ENCODE results near the gene SLC5A2. TPM values are rescaled to one million over a fixed set of nuclear protein-coding genes. Genes with fewer than 3 reads are reported as not detected.

The SLC5A2 gene
- polyA plus RNA-seq, 2 of the 4 experiments (the other 2 are of a cell fraction): 0.09 to 0.46 TPM

DNA sequence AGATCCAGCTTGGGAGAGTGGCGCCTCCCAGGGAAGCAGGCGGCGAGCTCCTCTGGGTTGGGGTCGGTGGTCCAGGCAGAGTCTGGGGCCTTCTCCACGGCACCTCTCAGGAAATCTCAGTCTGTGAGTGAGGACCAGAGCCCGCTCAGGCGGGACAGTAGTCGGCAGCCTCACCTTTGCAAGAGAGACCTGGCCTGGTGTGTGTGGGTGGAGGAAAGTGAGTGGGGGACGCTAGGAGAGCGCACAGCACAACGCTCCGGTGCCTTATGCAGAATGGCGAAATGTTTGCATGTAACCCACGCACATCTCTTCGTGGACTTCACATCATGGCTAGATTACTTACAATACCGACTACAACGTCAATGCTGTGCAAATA lies 47.0 kb downstream of the SLC5A2 start:
- FAIRE-seq (no peak), DNase-seq (ENCODE audit: low read depth in 1 of 2, low spot score in 1 of 2) (no peak), ATAC-seq (peak; percentile 37 to 55; a peak in 5 of 6 replicates)
- Histone ChIP-seq H3K4me2 (peak overlapping the region; percentile 69), H3K4me3 (peak overlapping the region; percentile 26; the same call in 1 of the 3 replicates), H3K27ac (no peak overlapping the region), H3K4me1 (no peaks in the 10 kb centered on the region), H3K9me3 (peaks cover 6% of the 10 kb centered on the region; the same call in 2 of the 3 replicates)
- ChIA-PET CTCF (interaction anchor here (1.6 kb wide), 1 partner anchor 339 kb away, joined by 5 read pairs; no protein-coding TSS in a partner anchor), POLR2A (no interaction called here)
- 23% methylated on average over 14 of the region's 17 CpGs for WGBS (ENCODE audit: missing lambda C conversion rate)
- TF ChIP-seq, protein P1, sequence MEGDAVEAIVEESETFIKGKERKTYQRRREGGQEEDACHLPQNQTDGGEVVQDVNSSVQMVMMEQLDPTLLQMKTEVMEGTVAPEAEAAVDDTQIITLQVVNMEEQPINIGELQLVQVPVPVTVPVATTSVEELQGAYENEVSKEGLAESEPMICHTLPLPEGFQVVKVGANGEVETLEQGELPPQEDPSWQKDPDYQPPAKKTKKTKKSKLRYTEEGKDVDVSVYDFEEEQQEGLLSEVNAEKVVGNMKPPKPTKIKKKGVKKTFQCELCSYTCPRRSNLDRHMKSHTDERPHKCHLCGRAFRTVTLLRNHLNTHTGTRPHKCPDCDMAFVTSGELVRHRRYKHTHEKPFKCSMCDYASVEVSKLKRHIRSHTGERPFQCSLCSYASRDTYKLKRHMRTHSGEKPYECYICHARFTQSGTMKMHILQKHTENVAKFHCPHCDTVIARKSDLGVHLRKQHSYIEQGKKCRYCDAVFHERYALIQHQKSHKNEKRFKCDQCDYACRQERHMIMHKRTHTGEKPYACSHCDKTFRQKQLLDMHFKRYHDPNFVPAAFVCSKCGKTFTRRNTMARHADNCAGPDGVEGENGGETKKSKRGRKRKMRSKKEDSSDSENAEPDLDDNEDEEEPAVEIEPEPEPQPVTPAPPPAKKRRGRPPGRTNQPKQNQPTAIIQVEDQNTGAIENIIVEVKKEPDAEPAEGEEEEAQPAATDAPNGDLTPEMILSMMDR (IDR thresholded peaks at IDR 0.05): no peak
- TF ChIP-seq ZC3H11A (IDR thresholded peaks at IDR 0.05): no peak
- TF ChIP-seq, protein P2, sequence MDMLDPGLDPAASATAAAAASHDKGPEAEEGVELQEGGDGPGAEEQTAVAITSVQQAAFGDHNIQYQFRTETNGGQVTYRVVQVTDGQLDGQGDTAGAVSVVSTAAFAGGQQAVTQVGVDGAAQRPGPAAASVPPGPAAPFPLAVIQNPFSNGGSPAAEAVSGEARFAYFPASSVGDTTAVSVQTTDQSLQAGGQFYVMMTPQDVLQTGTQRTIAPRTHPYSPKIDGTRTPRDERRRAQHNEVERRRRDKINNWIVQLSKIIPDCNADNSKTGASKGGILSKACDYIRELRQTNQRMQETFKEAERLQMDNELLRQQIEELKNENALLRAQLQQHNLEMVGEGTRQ (IDR thresholded peaks at IDR 0.05): no peak
- no peak for TF ChIP-seq GATA3 (IDR thresholded peaks at IDR 0.05; ENCODE audit: borderline replicate concordance)
- no peak for TF ChIP-seq HOXB13 (CRISPR knock-in tag; IDR thresholded peaks at IDR 0.05; ENCODE audit: low read depth)
- TF ChIP-seq, protein P3, sequence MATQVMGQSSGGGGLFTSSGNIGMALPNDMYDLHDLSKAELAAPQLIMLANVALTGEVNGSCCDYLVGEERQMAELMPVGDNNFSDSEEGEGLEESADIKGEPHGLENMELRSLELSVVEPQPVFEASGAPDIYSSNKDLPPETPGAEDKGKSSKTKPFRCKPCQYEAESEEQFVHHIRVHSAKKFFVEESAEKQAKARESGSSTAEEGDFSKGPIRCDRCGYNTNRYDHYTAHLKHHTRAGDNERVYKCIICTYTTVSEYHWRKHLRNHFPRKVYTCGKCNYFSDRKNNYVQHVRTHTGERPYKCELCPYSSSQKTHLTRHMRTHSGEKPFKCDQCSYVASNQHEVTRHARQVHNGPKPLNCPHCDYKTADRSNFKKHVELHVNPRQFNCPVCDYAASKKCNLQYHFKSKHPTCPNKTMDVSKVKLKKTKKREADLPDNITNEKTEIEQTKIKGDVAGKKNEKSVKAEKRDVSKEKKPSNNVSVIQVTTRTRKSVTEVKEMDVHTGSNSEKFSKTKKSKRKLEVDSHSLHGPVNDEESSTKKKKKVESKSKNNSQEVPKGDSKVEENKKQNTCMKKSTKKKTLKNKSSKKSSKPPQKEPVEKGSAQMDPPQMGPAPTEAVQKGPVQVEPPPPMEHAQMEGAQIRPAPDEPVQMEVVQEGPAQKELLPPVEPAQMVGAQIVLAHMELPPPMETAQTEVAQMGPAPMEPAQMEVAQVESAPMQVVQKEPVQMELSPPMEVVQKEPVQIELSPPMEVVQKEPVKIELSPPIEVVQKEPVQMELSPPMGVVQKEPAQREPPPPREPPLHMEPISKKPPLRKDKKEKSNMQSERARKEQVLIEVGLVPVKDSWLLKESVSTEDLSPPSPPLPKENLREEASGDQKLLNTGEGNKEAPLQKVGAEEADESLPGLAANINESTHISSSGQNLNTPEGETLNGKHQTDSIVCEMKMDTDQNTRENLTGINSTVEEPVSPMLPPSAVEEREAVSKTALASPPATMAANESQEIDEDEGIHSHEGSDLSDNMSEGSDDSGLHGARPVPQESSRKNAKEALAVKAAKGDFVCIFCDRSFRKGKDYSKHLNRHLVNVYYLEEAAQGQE (IDR thresholded peaks at IDR 0.05): no peak
- no peak for TF ChIP-seq CHD2 (IDR thresholded peaks at IDR 0.05; ENCODE audit: low read length, partially characterized antibody)

DNA sequence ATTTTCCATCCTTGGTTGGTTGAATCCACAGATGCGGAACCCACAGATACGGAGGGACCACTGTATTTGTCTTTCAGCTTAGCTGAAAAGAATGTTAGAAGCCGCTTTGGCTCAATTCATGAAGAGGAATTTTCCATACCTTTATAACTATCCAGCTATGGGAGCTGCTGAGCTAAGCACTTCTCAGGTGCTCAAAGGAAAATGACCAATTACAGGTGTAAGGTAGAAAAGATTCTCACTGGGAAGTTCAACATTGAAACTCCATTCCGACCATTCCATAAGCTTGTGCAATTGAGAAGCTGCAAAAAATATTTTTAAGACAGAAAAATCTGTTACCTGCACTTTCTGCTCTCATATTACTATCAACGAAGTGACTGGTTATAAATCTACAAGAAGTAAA lies 47.5 kb downstream of the SLC5A2 start:
- ChIA-PET CTCF (no interaction called here), POLR2A (no interaction called here)
- DNase-seq (ENCODE audit: low read depth in 1 of 2, low spot score in 1 of 2) (no peak), ATAC-seq (no peak), FAIRE-seq (no peak)
- H3K4me1 ChIP-seq: no peaks in the 10 kb centered on the region
- TF ChIP-seq ZSCAN20 (CRISPR knock-in tag; IDR thresholded peaks at IDR 0.05): no peak
- TF ChIP-seq MAFK (IDR thresholded peaks at IDR 0.05; ENCODE audit: partially characterized antibody): peak; percentile 40
- TF ChIP-seq ZC3H11A (IDR thresholded peaks at IDR 0.05): no peak
- no peak for TF ChIP-seq CEBPB (IDR thresholded peaks at IDR 0.05)
- TF ChIP-seq, protein P4, sequence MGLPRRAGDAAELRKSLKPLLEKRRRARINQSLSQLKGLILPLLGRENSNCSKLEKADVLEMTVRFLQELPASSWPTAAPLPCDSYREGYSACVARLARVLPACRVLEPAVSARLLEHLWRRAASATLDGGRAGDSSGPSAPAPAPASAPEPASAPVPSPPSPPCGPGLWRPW (IDR thresholded peaks at IDR 0.05): no peak
- TF ChIP-seq CHD2 (IDR thresholded peaks at IDR 0.05; ENCODE audit: low read length, partially characterized antibody): no peak
- TF ChIP-seq HOXB5 (CRISPR knock-in tag; IDR thresholded peaks at IDR 0.05): no peak
- 45% methylated on average over 5 of the region's 5 CpGs for WGBS (ENCODE audit: missing lambda C conversion rate)
- H3K4me3 ChIP-seq: no peak overlapping the region
- H3K27ac ChIP-seq: no peak overlapping the region
- peaks cover 6% of the 10 kb centered on the region; the same call in 2 of the 3 replicates for H3K9me3 ChIP-seq
- peak overlapping the region; percentile 69; the same call in 1 of the 3 replicates for H3K4me2 ChIP-seq

DNA sequence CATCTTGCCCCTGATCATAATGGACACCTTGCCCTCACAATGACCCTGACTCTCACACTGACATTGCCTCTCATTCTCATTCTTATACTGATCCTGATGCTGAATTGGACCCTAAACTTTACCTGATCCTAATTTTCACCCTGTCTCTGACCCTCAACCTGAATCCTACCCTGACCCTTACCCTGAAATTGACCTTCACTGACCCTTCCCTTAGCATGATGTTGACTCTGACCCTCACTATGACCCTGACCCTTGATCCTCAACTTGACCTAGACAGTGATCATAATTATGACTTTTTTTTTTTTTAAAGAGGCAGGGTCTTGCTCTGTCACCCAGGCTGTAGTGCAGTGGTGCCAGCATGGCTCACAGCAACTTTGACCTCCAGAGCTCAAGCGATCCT lies 48.2 kb downstream of the SLC5A2 start:
- peaks cover 6% of the 10 kb centered on the region; the same call in 2 of the 3 replicates for H3K9me3 ChIP-seq
- ATAC-seq (no peak), DNase-seq (ENCODE audit: low read depth in 1 of 2, low spot score in 1 of 2) (no peak), FAIRE-seq (no peak)
- H3K4me1 ChIP-seq: no peaks in the 10 kb centered on the region
- H3K27ac ChIP-seq: no peak overlapping the region
- 0% methylated on average over 1 of the region's 1 CpG for WGBS (ENCODE audit: missing lambda C conversion rate)
- H3K4me2 ChIP-seq: no peak overlapping the region
- POLR2A ChIA-PET: no interaction called here
- no peak overlapping the region for H3K4me3 ChIP-seq
- CTCF ChIA-PET: no interaction called here
- TF ChIP-seq MAZ (IDR thresholded peaks at IDR 0.05; ENCODE audit: borderline replicate concordance, low read depth, low read length) (no peak), CBX2 (IDR thresholded peaks at IDR 0.05; ENCODE audit: borderline replicate concordance, low read depth) (no peak), ZC3H11A (IDR thresholded peaks at IDR 0.05) (no peak), CEBPB (IDR thresholded peaks at IDR 0.05) (no peak), HDAC2 (IDR thresholded peaks at IDR 0.05) (no peak), ZNF302 (CRISPR knock-in tag; IDR thresholded peaks at IDR 0.05) (no peak), CBX8 (IDR thresholded peaks at IDR 0.05) (no peak), PHF8 (IDR thresholded peaks at IDR 0.05; ENCODE audit: borderline replicate concordance, low read depth) (no peak), RARB (CRISPR knock-in tag; IDR thresholded peaks at IDR 0.05) (no peak), KDM1A (IDR thresholded peaks at IDR 0.05; ENCODE audit: low read depth) (no peak), EHMT2 (IDR thresholded peaks at IDR 0.05; ENCODE audit: low read depth) (no peak), RFX5 (IDR thresholded peaks at IDR 0.05) (no peak), HEYL (CRISPR knock-in tag; IDR thresholded peaks at IDR 0.05) (no peak), CHD4 (IDR thresholded peaks at IDR 0.05; ENCODE audit: borderline replicate concordance) (no peak), MAFK (IDR thresholded peaks at IDR 0.05; ENCODE audit: partially characterized antibody) (no peak)
- TF ChIP-seq, protein P5, sequence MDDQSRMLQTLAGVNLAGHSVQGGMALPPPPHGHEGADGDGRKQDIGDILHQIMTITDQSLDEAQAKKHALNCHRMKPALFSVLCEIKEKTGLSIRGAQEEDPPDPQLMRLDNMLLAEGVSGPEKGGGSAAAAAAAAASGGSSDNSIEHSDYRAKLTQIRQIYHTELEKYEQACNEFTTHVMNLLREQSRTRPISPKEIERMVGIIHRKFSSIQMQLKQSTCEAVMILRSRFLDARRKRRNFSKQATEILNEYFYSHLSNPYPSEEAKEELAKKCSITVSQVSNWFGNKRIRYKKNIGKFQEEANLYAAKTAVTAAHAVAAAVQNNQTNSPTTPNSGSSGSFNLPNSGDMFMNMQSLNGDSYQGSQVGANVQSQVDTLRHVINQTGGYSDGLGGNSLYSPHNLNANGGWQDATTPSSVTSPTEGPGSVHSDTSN (IDR thresholded peaks at IDR 0.05): no peak
- TF ChIP-seq, protein P6, sequence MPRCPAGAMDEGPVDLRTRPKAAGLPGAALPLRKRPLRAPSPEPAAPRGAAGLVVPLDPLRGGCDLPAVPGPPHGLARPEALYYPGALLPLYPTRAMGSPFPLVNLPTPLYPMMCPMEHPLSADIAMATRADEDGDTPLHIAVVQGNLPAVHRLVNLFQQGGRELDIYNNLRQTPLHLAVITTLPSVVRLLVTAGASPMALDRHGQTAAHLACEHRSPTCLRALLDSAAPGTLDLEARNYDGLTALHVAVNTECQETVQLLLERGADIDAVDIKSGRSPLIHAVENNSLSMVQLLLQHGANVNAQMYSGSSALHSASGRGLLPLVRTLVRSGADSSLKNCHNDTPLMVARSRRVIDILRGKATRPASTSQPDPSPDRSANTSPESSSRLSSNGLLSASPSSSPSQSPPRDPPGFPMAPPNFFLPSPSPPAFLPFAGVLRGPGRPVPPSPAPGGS (IDR thresholded peaks at IDR 0.05): no peak
